RWPE1 (cell line): ENCODE data around the gene MICU1.

Source experiments
- CTCF ChIA-PET: fragments of 350-600 bp; sonication (Branson Sonifier 250); formaldehyde crosslinking; extraction: SDS; loops from one replicate; lab custom pipeline; 2021; lab: Yijun Ruan, JAX
- POLR2A ChIA-PET: fragments of 400-600 bp; formaldehyde crosslinking; extraction: SDS; loops from one replicate; lab custom pipeline; 2020; ENCODE audit warnings: antibody characterized with exemption; ENCODE audit not compliant: low non-redundant PET; lab: Yijun Ruan, JAX
- DNase-seq: peaks from one replicate; pipeline ENCODE4 v3.0.0; 2012; ENCODE audit warnings: low spot score
- H3K27ac ChIP-seq: fragments of 450-650 bp; 2 replicates; pipeline ENCODE4 v1.5.1; 2017
- CTCF ChIP-seq: fragments of 450-650 bp; conservative IDR thresholded peaks from 2 replicates; pipeline ENCODE4 v1.5.1; 2017; ENCODE audit warnings: low read depth, mild to moderate bottlenecking

Gene MICU1

DNA sequence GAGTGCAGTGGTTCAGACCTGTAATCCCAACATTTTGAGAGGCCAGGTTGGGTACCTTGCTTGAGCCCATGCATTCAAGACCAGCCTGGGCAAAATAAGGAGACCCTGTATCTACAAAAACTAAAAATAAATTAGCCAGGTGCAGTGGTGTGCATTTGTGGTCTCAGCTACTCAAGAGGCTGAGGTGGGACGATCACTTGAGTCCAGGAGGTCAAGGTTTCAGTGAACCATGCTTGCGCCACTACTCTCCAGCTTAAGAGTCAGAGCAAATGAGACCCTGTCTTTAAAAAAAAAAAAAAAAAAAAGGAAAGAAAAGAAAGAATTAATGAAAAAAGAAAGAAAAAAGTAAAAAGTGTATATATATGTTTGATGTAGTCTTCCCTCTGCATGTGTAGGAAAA is 24.7 kb downstream of the MICU1 start:
- no peak for DNase-seq
- no peak overlapping the region for H3K27ac ChIP-seq
- TF ChIP-seq CTCF = no peak
- ChIA-PET POLR2A (no interaction called here), CTCF (no interaction called here)

- ChIA-PET POLR2A (no interaction called here), CTCF (interaction anchor here (0.7 kb wide), 1 partner anchor 84 kb away, joined by 3 read pairs; no protein-coding TSS in a partner anchor)
Observed at GRCh38 chr10:72598769-72599701, 26.8 kb downstream of the MICU1 start.

GRCh38 chr10:72597897-72598296 is 28.0 kb downstream of the MICU1 start:
- no peak for DNase-seq
- H3K27ac ChIP-seq = no peak overlapping the region
- TF ChIP-seq CTCF = no peak
- POLR2A ChIA-PET = no interaction called here
- CTCF ChIA-PET = interaction anchor here (0.7 kb wide), 1 partner anchor 149 kb away, joined by 3 read pairs; no protein-coding TSS in a partner anchor

More at GRCh38 chr10:72598769-72599701, 26.8 kb downstream of the MICU1 start:
- DNase-seq = no peak
- no peak for TF ChIP-seq CTCF
- no peak overlapping the region for H3K27ac ChIP-seq

- DNase-seq = no peak
- ChIA-PET POLR2A (no interaction called here), CTCF (no interaction called here)
- H3K27ac ChIP-seq = no peak overlapping the region
- TF ChIP-seq CTCF = no peak
Observed at GRCh38 chr10:72595436-72595835, 30.4 kb downstream of the MICU1 start.

DNA sequence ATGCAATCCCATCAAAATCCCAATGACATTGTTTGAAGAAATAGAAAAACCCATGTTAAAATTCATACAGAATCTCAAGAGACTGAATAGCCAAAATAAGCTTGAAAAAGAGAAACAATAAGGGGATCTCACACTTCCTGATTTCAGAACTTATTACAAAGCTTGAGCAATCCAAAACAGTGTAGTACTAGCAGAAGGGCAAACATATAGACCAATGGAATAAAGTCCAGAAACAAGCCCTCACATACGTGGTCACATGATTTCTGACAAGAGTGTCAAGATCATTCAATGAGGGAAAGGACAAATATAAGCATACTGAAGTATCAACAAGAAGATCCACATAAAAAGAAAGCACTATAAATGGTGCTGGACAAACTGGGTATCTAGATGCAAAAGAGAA is 31.9 kb downstream of the MICU1 start:
- H3K27ac ChIP-seq = no peak overlapping the region
- ChIA-PET POLR2A (no interaction called here), CTCF (no interaction called here)
- TF ChIP-seq CTCF = no peak
- no peak for DNase-seq

GRCh38 chr10:72588266-72588665 is 37.6 kb downstream of the MICU1 start:
- TF ChIP-seq CTCF = no peak
- POLR2A ChIA-PET = no interaction called here
- CTCF ChIA-PET = no interaction called here
- no peak overlapping the region for H3K27ac ChIP-seq
- no peak for DNase-seq
